Left forelimb (tissue), 1 donor: Measurements from ENCODE around the gene DNMT3A.

Source experiments
- DNase-seq: peaks from one replicate; pipeline ENCODE4 v3.0.0-alpha.2; 2018; ENCODE audit warnings: low spot score

DNMT3A gene

DNA sequence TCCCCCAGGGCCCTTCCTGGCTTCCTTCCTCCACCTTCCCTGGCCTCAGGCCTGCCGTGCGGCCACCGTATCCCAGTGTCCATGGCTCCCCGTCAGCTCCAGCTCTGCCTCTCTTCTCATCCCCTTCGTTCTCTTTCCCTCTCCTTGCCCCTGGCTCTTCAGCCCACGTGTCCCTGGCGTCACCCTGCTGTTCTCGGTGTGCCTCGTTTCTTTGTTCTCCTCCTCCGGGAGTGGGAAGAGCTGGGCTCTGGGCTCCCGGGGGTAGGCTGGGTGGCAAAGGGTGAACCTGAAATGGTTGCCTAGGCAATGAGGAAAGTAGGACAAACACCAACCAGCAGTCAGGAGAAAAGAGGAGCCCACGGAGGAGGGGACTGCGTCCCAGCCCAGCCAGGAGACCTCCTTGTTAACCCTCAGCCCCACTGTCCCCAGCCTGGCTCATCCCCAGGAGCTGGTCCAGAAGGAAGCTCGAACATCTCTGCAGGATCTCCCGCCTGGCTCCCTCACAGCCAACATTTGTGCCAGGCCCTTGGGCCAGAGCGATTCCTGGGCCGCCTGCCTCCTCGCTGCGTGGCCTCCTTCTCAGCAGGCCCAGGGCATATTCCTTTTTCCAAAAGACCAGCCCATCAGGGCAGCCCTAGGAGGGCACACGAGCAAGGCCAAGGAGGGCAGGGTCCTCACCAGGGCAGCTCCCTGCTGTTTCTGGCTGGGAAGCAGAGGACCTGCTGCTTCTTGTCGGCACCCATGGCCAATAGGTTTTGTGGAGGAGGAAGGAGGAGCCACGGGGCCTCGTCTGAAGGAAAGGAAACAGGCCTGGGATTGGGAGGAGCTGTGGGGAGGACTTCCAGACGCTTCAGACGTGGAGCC, 30.9 kb upstream of the DNMT3A start:
- DNase-seq: no peak

DNA sequence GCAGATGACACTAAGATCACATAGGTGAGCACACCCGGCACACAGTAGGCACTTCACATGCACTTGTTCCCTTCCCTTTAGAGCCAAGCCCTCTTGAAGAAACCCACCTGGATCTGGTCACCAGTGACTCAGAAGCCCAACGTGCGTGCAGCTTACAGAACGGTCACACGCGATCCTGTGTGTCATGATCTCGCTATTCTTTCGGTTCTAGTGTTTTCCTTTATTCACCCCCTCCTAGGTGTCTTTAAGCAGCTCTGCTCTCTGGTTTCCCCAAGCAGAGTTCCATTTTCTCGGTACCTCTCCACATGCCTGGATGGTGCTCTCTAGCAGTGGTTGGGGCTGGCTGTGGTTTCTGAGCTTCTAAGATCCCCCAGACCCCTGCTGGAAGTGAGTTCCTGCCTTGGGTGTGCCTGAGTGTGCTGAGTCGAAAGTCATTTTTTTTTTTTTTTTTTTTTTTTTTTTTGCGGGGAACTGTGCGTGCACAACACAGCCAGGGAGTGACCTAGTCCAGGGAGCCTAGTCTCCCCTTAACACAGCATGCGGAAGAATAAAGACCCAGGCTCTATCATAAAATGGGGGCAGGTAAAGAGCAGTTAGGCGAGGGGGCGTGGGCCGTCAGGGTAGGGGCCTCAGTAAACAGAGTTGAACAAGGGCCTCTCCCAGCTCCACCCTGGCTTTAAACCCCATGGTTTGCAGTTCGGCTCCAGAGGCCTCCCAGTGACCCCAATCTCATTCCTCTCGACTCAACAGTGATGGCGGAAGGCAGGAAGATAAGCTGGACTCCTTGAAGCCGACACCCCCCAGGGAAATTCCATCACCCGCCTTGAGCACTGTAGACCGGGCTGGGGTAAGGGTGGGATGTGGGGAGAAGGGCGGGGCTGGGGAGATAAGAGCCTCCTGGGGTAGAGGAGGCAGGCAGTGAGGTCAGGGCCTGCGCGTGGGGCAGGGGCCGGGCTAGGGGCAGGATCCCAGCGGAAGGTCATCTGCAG, 29.8 kb upstream of the DNMT3A start:
- no peak for DNase-seq

- no peak for DNase-seq
Measured at GRCh38 chr2:25369876-25370275, 28.2 kb upstream of the DNMT3A start.

- no peak for DNase-seq
Measured at GRCh38 chr2:25369439-25369838, 27.7 kb upstream of the DNMT3A start.

GRCh38 chr2:25368660-25369059, 26.9 kb upstream of the DNMT3A start:
- DNase-seq: no peak

DNA sequence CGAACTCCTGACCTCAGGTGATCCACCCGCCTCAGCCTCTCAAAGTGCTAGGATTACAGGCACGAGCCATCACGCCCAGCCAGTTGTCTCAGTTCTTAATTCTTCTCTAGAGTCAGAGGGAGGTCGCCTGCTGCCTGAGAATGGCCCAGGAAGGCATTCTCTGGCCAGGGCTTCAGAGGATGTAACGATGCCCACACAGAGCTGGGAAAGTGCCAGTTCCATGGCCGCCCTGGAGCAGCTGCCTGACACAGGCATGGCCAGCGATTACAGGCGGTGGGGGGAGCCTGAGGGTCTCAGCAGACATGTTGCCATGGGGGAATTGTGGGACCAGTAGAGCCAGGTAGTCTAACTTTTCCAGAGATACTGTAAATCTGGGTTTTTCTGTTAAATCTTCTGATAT, 25.6 kb upstream of the DNMT3A start:
- DNase-seq: no peak

DNA sequence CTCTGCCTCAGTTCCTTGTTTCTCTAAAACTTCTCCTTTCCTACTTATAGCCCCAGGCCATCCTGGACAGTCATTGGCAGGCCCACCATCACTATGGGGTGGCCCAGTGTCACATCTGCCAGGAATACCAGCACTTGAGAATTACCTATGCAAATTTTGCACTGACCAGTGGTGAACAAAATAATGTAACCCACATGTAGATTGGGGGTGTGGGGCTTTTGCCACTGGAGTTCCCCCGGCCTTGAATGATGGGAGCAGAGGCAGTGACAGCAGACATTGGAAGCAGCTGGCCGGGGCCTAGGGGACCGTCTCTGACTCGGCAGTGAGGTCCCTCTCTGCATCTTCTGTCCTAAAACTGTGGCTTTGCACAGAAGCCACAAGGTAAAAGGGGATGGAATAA, 24.9 kb upstream of the DNMT3A start:
- no peak for DNase-seq

GRCh38 chr2:25365241-25365640, 23.5 kb upstream of the DNMT3A start:
- DNase-seq: no peak

DNA sequence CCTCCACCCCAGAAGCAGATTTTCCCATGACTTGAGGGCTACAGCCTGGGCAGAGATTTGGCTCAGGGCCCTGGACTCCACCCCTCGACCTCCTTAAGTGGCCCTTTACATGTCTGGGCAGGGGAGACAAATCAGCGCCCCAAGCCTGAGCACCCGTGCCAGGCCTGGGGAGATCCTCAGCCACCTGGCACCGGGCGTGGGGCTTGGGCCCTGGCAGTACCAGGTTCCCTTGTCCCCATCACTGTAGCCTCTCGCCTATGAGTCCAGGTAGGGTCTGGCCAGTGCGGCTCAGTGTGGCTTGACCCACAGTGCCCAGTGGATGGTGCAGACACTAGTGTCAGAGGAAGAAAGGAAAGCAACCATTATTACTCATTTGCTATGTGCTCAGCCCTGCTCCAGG, 22.0 kb upstream of the DNMT3A start:
- DNase-seq: no peak

DNA sequence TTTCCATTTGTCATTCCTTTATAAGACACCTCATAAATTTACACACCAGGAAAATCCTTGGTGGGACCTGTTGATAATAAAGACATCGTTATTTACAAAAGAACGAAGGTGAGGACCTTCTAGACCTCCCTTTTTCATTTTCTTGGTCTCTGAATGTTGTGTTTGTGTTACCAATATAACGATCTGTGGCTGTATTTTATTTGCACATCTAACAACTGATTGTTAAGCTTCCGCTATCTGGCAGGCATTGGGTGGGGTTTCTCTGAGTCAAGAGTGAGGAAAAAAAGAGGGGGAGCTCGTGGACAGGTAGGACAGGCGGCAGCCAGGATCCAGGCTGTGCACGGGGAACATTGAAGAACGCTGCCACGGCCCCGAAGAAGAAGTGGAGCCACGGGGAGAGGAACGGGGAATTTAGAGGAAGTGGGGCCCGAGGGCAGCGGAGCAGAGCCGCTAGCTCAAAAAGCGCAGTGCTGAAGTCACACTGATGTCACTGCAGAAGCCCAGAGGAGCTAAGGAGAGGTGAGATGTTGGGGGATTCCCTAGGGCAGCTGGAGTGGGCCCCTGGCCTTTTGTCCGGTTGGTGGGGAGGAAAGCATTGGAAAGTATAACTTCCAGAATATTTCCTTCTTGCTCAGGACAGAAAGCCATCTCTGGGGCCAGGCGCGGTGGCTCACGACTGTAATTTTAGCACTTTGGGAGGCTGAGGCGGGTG, 20.9 kb upstream of the DNMT3A start:
- DNase-seq: no peak

- peak; percentile 95 for DNase-seq
Measured at GRCh38 chr2:25362049-25362433, 20.3 kb upstream of the DNMT3A start.

GRCh38 chr2:25361261-25362048, 19.7 kb upstream of the DNMT3A start:
- no peak for DNase-seq

- no peak for DNase-seq
Measured at GRCh38 chr2:25358836-25359235, 17.1 kb upstream of the DNMT3A start.

DNA sequence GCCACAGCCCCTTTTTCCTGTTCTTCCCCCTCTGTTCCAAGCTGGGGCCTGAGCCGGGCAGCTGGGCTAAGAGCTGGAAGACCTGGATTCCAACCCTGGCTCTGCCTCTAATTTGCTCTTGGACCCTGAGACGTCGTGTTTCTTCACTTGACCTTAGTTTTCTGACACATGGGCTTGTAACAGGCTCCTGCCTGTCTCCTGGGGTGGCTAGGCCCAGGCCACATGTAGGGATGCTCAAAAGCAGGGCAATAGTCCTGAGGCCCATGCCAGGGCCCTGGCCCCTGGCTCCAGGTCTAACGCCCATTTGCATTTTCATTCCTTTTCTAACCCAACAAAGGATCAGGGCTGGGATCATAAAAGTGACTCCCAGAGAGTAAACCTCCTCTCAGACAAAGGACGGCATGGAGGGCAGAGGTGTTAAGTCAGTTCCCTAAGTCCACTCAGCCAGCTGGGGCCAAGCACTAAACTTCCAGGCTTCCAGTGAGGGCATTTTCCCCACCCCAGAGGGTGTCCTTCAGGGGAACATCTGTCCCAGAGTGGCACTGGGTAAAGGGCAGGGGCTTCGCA, 16.6 kb upstream of the DNMT3A start:
- DNase-seq: no peak

GRCh38 chr2:25356088-25356487, 14.4 kb upstream of the DNMT3A start:
- no peak for DNase-seq

DNA sequence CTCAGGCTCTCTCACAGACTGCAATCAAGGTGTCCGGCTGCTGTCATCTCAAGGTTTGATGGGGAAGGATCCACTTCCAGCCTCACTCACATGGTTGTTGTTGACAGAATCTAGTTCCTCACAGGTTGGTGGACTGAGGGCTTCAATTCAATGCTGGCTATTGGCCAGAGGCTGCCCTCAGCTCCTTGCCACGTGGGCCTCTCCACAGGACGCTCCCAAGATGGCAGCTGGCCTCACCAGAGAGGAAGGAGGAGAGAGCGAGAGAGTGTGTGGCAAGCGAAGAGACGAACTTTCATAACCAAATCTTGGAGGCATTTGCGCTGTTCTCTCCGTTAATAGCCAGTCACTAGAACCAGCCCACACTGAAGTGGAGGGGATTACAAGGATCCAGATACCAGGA, 13.5 kb upstream of the DNMT3A start:
- no peak for DNase-seq

DNA sequence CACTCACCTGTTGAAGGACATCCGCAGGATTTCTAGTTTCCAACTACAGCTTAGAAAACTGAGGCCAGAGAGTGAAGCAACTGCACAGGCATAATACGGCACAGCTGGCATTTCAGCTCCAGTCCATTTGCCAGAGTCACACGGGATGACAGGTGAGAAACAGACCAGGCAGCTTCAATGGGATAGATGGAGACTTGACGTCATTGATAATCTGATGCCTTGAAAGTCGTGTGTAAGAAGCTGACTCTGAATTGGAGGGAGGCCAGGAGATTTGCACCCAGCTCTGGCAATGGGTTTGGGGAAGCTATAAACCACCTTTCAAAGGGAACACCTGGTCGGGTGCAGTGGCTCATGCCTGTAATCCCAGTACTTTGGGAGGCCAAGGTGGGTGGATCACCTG, 12.4 kb upstream of the DNMT3A start:
- no peak for DNase-seq

DNA sequence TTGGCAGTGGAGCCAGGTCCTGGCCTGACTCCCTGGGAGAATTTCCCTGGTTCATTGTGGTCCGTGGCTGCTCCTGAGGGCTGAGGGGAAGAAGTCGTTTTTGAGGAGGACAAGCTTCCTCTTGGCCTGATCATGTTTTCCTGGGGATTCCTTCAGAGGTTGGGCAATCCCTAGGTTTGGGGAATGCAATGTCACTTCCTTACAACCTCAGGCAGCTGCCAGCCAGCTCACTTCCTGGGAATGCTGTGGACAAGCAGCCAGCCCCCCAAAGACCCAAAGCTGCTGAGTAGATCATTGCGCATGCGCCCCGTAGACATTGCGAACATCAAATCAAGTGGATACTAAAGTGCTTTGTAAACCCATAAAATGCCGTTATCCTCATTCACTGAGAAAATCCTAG, 7.7 kb upstream of the DNMT3A start:
- no peak for DNase-seq

GRCh38 chr2:25347846-25348245, 6.1 kb upstream of the DNMT3A start:
- DNase-seq: no peak

- no peak for DNase-seq
Measured at GRCh38 chr2:25347205-25347815, 5.6 kb upstream of the DNMT3A start.
